Measurements from ENCODE around the gene OLFML3.

DNA sequence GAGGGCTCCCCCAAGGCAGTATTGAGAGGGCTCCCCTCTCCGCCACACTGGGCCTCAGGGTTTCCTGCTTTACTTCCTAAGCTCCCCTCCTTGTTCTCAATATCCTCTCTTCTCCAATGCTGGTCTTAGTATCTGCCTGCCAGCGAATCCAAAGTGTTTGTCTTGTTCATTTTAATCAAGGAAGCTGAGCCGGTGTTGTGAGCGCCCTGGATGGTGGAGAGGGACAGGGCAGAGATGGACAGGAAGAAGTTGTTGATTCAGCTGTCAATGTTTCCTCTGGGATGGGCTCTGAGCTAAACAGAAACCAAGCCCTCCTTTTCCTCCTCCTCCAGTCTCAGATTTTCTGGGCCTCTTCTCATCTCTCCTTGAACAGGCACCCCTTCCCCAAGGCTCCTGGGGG lies 5.4 kb downstream of the OLFML3 start:
- TF ChIP-seq EZH2 (IDR thresholded peaks at IDR 0.05; ENCODE audit: borderline replicate concordance, low read depth, low read length, poor library complexity, severe bottlenecking): no peak
- no peak for TF ChIP-seq CTCF (conservative IDR thresholded peaks at IDR 0.05; ENCODE audit: low read depth, low read length)
